Measurements from ENCODE around the gene OR10X1.

OR10X1 gene, protein sequence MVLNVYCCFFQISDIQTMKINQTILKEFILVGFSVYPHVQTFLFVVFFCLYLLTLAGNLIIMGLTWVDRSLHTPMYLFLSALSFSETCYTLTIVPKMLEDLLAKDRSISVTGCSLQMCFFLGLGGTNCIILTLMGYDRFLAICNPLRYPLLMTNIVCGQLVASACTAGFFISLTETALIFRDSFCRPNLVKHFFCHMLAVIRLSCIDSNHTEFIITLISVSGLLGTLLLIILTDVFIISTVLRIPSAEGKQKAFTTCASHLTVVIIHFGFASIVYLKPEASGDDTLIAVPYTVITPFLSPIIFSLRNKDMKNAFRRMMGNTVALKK

DNA sequence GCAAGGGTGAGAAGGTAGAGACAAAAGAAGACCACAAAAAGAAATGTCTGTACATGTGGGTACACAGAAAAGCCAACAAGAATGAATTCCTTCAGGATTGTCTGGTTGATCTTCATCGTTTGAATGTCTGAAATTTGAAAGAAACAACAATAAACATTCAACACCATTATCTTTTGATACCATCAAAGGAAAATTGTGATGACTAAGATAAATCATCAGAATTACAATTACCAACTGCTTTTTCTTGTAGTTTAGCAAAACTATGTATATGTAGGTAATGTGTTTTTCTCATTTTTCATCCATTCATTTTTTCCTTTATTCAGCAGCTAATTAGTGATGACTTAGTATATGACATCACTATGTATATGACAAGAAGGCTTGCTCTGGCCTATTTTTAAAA lies at the start of gene OR10X1:
OR10X1 (minus strand) TSS at position 167 of the 400 bp plus-strand sequence; CDS start at position 167, 0 bp downstream.
- in situ Hi-C loops (cut with HindIII; ENCODE audit: low sequenced_read_pairs), result no loop called here

DNA sequence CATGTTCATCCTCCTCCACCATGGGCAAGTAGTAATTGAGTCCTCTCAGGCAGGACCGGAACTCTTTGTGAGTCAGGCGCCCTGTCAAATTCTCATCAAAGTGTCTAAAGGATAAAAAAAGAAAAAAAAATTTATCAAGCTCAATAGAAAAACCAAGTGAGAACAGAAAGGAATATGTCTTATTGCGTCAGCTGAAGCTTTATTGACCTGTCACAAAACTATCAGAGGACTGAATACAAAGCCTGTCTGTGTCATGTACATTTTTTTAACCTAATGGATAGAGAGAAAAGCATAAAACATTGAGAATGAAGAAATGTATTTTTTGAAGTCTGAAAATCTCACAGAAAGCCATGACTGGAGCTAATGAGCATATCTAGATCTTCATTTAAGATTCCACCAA lies 34.1 kb upstream of the OR10X1 start:
- in situ Hi-C loops (cut with HindIII; ENCODE audit: low sequenced_read_pairs), result no loop called here

DNA sequence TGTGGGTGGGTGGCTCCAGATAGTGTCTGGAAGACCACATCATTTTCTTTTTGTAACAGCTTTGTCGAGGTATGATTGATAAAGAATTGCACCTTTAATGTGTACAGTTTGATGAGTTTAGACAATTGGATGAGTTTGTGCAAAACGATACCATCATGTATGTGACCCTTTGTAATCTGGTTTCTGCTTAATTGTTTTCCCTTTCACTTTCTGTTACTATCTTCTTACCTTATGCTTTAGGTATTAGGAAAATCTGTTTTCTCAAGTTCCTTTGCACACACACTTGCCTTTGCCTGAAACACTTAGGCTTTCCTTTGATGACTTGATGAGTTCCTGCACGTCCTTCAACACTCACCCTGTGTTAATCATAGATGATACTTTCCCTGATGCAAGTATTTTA lies 32.2 kb upstream of the OR10X1 start:
- in situ Hi-C loops (cut with HindIII; ENCODE audit: low sequenced_read_pairs), result no loop called here

DNA sequence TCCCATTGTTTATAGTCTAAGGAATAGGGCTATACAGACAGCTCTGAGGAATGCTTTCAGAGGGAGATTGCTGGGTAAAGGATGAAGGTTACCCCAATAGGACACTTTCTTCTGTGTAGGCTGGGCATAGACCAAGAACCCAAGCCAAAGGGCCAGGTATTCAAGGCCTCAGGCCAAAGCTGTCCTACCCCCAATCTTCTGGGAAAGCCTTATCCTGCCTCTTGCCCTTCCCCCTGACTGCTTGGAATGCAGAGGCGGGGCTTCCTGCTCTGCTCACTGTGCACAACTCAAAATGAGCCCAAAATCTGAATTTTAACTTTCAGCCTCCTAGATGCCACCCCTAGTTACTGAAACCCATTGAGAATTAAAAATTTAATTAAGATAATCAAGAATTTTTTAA lies 27.6 kb upstream of the OR10X1 start:
- in situ Hi-C loops (cut with HindIII; ENCODE audit: low sequenced_read_pairs), result no loop called here

DNA sequence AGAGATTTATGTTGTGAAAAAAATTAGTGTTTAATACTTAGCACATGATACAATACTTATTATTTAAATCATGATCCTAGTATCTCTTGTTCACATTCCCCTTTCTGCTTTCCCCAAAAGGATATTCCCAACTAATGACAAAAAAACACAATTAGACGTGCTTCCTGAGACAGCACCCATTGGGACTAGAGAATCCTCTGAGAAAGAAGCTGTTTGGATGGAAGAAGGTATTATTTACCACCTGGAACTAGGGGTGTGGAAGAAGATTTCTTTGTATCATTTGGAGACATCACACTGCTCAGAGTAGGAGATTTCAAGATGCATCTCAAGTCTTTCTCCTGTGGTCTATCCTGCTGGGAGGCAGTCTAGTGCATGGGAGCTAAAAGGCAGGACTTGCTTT lies 25.3 kb upstream of the OR10X1 start, which contains the start of gene OR10Z1:
OR10Z1 (plus strand) TSS at position 301 of the 400 bp plus-strand sequence. CDS start 1,171 bp downstream, outside the sequence.
- in situ Hi-C loops (cut with HindIII; ENCODE audit: low sequenced_read_pairs), result no loop called here

DNA sequence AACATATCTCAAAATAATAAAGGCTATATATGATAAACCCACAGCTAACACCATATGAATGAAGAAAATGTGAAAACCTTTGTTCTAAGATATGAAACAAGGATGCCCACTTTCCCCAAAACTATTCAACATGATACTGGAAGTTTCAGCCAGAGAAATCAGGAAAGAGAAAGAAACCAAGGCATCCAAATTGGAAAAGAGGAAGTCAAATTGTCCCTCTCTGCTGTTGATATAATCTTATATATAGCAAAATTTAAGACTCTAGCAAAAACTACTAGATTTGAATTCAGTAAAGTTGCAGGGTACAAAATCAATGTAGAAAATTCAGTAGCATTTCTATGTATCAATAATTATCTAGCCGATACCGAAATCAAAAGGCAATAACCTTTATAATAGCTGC lies 21.0 kb upstream of the OR10X1 start:
- in situ Hi-C loops (cut with HindIII; ENCODE audit: low sequenced_read_pairs), result no loop called here

DNA sequence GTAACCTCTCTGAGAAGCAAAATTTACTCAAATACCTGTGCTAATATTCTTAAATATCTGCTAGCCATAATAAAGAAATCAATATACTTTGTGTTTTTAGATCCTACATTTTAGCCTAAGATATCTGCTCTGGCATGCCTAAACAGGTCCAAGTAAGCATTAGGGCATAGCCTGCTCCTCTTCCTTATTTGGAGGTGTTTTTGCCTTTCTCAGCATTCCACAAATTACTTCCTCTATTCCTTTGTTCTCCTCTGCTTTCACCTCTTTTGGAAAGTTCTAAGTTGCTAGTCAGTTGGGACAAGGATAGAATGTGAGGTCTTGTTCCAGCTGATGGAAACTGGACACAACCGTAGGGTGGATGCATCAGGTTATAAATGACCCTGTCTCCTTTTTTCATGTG lies 7.2 kb upstream of the OR10X1 start:
- in situ Hi-C loops (cut with HindIII; ENCODE audit: low sequenced_read_pairs), result no loop called here

DNA sequence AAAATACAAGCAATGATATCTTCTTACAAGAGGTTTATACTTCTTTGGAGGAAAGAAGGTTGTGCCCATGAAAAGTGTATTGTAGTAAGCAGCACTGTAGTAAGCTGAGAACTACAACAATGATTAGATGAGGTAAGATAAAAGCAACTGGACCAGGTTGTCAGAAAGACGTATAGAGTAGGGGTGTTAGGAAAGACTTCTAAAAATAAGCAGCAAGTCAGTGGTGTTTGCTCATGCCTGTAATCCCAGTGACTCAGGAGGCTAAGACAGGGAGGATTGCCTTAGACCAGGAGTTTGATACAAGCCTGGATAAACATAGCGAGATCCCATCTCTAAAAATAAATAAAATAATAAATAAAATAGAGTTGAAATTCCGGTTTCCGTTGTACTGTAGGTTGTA lies 4.3 kb upstream of the OR10X1 start:
- in situ Hi-C loops (cut with HindIII; ENCODE audit: low sequenced_read_pairs), result no loop called here

DNA sequence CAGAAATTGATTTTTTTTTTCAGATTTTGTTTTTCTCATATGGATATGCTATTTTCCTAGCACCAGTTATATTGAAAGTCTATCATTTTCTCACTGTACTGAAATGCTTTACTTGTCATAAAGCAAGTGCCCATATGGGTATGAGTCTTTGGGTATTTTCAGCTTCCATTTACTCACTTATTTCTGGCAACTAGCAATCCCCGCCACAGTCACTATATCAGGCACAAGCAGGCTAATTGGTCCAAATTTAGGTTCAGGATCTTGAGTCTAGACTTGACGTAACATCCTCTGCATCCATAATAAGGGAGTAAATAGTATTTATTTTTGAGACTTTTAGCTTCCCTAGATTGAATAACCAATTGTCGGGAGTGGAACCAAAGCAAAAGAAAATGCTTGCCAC lies 2.1 kb downstream of the OR10X1 start:
- in situ Hi-C loops (cut with HindIII; ENCODE audit: low sequenced_read_pairs), result no loop called here

DNA sequence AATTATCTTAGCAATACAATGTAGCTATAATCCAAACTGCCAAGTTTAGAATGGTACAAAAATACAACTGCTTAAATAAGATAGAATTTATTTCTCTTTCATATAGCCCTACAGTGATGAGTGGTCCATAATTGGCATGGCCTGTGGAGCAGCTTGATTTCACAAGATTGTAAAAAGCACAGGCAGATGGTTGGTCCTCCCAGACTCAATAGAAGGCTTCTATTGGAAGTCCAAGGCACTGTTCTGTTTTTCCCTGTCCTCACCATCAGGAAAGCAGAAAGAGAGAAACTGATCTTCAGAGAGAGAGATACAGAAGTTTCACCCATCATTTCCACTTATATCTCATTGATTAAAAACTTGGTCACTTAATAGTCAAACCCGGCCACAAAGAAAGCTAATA lies 7.5 kb downstream of the OR10X1 start:
- in situ Hi-C loops (cut with HindIII; ENCODE audit: low sequenced_read_pairs), result no loop called here

DNA sequence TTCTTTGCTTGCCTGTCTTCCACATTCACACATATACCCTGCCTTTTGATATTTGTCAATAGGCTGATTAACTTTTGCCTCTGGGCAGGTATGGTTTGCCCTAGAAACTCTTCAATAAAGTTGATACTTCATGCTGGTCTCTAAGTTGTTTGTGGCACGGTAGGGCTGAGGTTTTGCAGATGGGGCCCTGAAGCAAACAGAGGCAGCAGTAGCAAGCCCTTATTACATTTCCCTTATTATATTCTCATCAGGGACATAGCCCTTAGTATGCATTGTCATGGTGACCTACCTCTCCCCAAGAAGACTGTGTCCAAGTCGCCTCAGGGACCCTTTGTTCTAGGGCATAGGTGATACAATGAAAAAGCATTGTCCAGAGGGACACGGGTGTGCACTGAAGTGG lies 9.2 kb downstream of the OR10X1 start, which contains the start of gene OR6P1:
OR6P1 (minus strand) TSS at position 101 of the 400 bp plus-strand sequence. CDS start 6,976 bp downstream, outside the sequence.
- in situ Hi-C loops (cut with HindIII; ENCODE audit: low sequenced_read_pairs), result no loop called here

DNA sequence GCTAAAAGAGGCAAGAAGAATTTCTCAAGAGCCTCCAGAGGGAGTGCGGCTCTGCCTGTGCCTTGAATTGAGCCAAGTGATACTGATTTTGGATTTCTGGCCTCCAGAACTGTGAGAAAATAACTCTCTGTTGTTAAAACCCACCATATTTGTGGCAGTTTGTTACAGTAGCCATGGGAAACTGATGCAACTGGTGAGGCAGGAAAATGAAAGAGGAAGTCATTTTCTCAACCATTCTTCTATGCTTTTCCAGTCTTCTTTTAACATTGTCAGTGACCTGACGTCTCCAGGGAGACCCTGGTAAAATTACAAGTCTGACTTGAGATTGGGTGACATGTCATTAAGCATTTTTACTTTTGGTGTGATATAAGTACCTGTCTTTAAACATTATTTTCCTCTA lies 15.1 kb downstream of the OR10X1 start:
- in situ Hi-C loops (cut with HindIII; ENCODE audit: low sequenced_read_pairs), result no loop called here

DNA sequence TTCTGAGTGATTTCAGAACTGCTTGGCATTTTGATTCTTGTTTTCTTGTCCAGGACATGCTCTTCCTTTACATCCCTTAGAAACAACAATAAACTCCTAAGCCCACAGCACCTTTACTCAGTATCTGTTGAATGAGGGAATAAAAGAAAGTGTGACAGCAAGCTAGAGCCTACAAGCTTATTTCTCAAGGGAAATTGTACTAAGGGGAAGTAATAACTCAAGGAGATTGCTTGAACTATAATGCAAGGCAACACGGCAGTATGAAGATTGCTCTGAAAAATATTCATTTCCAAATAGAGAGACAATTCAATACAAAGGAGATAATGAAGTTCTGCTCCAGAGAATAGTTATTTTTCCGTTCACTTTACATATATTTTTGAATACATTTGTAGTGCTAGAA lies 15.8 kb downstream of the OR10X1 start:
- in situ Hi-C loops (cut with HindIII; ENCODE audit: low sequenced_read_pairs), result no loop called here

DNA sequence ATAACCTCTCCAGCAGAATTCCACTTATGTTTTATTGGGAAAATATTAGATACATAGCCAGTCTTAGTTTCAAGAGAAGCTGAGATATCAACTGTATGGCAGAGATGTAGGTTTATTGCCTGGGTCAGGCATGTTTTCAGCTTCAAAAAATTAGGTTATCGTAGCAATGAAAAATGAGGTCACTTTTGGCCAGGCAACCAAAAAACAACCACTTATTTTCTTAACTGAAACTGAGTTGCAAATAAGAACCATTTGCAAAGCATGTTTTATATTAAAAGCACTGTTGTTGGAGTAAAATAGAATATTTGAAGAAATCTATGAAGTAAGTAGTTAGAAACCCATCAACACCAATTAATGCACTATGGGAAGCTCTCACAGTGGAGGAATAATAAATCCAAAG lies 20.0 kb downstream of the OR10X1 start:
- in situ Hi-C loops (cut with HindIII; ENCODE audit: low sequenced_read_pairs), result no loop called here

DNA sequence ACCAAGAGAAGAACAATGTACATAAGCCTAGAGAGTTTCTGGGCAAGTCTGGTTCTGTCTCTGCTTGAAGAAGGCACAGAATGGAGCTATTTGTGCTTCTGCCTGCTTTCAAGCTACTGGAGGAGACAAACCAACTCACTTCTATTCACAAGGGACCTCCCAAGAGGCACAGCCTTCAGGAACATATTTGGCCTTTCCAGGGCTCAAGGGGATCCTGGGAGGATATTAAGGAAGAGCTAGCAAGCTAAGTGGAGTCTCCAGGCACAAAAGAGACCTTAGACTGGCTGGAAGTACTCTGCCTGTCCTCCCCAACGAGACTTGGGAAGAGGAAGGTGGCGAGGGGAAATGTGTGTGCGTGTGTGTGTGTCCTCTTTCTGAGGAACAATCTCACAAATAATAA lies 25.3 kb downstream of the OR10X1 start, which contains the start of gene OR6Y1:
OR6Y1 (minus strand) TSS at position 54 of the 400 bp plus-strand sequence. CDS start 6,300 bp downstream, outside the sequence.
- in situ Hi-C loops (cut with HindIII; ENCODE audit: low sequenced_read_pairs), result no loop called here

DNA sequence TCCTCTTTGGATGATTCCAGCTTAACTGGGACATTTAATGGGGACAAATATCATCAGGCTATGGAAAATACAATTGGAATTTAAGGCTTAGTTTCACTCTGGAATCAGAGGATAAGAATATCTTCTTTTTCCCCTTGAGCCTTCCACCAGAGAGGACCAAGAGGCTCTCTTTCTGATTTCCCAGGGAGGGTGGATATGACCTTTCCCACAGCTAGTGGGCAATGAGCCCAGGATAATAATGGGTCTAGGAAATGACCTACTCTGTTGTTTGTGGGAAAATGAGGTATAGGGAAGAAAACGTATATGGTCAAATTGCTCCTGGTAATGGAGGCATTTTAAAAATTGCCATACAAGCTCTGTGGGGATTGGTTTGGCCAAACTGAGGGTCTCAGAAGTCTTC lies 27.4 kb downstream of the OR10X1 start:
- in situ Hi-C loops (cut with HindIII; ENCODE audit: low sequenced_read_pairs), result no loop called here

DNA sequence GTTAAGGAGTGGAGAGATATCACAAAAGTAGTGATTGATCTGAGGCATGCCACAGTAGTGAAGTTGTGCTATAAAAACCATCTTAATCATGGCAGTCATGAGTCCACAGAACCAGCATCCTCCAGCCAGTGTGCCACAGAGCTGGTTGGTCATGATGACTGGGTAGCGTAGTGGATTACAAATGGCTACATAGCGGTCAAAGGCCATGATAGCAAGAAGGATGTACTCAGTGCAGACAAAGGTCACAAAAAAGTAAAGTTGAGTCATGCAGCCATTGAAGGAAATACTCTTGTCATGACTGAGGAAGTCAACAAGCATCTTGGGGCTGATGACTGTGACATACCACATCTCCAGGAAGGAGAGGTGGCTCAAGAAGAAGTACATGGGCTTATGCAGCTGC lies 32.2 kb downstream of the OR10X1 start:
- in situ Hi-C loops (cut with HindIII; ENCODE audit: low sequenced_read_pairs), result no loop called here

DNA sequence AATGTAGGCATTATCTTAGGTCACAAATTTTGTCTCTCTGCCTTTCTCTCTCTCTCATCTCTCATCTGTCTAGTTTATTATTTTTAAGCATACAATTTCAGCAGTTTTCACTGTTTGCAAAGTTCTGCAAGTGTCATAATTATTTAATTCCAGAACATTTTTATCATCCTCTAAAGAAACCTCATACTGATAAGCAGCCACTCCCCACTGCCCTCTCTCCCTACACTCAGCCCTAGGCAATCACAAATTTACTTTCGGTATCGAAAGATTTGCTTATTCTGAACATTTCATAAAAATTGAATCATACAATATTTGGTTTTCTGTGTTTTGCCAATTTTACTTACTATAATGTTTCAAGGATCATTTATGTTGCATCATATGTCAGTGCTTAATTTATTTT lies 42.1 kb downstream of the OR10X1 start:
- in situ Hi-C loops (cut with HindIII; ENCODE audit: low sequenced_read_pairs), result no loop called here

DNA sequence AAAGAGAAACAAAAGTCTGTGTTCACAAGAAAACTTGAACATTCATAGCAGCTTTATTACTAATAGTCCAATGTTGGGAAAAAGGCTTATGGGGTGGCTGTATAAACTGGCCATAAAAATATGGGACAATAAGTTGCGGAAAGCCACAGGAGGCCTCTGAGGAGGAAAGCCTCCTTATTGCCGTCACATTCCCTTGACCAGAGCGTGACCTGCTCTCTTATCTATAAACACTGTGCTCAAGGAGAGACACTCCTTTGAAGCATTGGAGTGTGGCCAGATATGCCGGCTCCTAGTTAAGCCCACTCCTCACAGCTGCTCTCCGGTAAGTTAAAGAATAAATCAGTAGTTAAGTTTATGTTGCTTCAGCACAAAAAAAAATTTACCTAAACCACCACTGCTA lies 45.2 kb downstream of the OR10X1 start:
- in situ Hi-C loops (cut with HindIII; ENCODE audit: low sequenced_read_pairs), result no loop called here
